Left cardiac atrium (tissue), 4 donors: ENCODE results near the gene YBEY. TPM values are rescaled to one million over a fixed set of nuclear protein-coding genes. Genes with fewer than 3 reads are reported as not detected.
A peak's percentile ranks its signal among the peaks of the same experiment; 100 is the strongest.

Source experiments
- ATAC-seq, 2 donors: fragments of 200-7000 bp; cut with Tn5 transposase; one replicate each; pipeline ENCODE4 v1.9.1; 2020; ENCODE audit warnings: mild to moderate bottlenecking in 2 of 2, moderate library complexity in 2 of 2
- DNase-seq: peaks from one replicate; pipeline ENCODE4 v3.0.0-alpha.2; 2020
- intact Hi-C, 2 donors: fragments of 100-400 bp; cut with DNase I; formaldehyde crosslinking; loops; one replicate each; pipeline versions ENCODE4 v1.14.1 to v1.15.1; 2022 to 2023
- total RNA-seq, 2 donors: library from RNA; stranded (reverse); fragmentation: NEBNext Ultra II Directional; extraction: Animal tissue kit (Norgen Biotek cat#: 25700); gene quantifications; one replicate each; pipeline ENCODE4 v1.2.1, GENCODE V29; 2021
- donor health status: DM: no; HTN: yes; CAD: no.
- donor health status: DM: no; HTN: yes; CAD: no; lungs with severe emphysema.
- donor health status: DM: yes; HTN: yes; CAD: no.
- donor health status: Dilated cardiomyopathy.

Gene YBEY
- total RNA-seq, 2 donors from 2014 or later = 15.5 to 17.5 TPM

- intact Hi-C loops = no loop called here
- DNase-seq (no peak), ATAC-seq (no peak)
These were observed 36.4 kb downstream of the YBEY start for GRCh38 chr21:46322351-46323226.

- intact Hi-C loops = no loop called here
- DNase-seq (peak; percentile 44), ATAC-seq (no peak)
These were observed 37.1 kb downstream of the YBEY start for GRCh38 chr21:46323227-46323709.

GRCh38 chr21:46323710-46324389, 37.7 kb downstream of the YBEY start, which contains the start of the genes C21orf58 and PCNT:
TSS of gene C21orf58 (minus strand) at chr21:46323870. CDS start at chr21:46322738, 1,132 bp downstream.
TSS of gene PCNT (plus strand) at chr21:46324156. CDS start at chr21:46324229, 73 bp downstream.
- DNase-seq (peak; percentile 99), ATAC-seq (peak; percentile 94 to 96)
- intact Hi-C loops = loop anchor here in 1 of 2 donors (2.0 kb wide), 1 partner anchor 37 kb away; the partner anchor contains the start of gene YBEY

- peak; percentile 88 for DNase-seq
- ATAC-seq = peak; percentile 93 to 94
- intact Hi-C loops = loop anchor here in 1 of 2 donors (2.0 kb wide), 1 partner anchor 38 kb away; the partner anchor contains the start of gene YBEY
These were observed 38.4 kb downstream of the YBEY start for GRCh38 chr21:46324390-46325072.

GRCh38 chr21:46325073-46325912, 39.2 kb downstream of the YBEY start:
- ATAC-seq (peak; percentile 9 to 43), DNase-seq (peak; percentile 38)
- intact Hi-C loops = loop anchor here in 1 of 2 donors (2.0 kb wide), 1 partner anchor 38 kb away; the partner anchor contains the start of gene YBEY

GRCh38 chr21:46326110-46326703, 40.1 kb downstream of the YBEY start:
- intact Hi-C loops = no loop called here
- no peak for ATAC-seq

GRCh38 chr21:46327711-46328110, 41.6 kb downstream of the YBEY start:
- ATAC-seq (no peak), DNase-seq (no peak)
- intact Hi-C loops = no loop called here

More at GRCh38 chr21:46326110-46326703, 40.1 kb downstream of the YBEY start:
- no peak for DNase-seq

- no peak for ATAC-seq
- intact Hi-C loops = no loop called here
- no peak for DNase-seq
These were observed 42.0 kb downstream of the YBEY start for GRCh38 chr21:46328151-46328550.

GRCh38 chr21:46329796-46330195, 43.7 kb downstream of the YBEY start:
- intact Hi-C loops = no loop called here
- DNase-seq (no peak), ATAC-seq (no peak)

- no peak for ATAC-seq
- intact Hi-C loops = no loop called here
- DNase-seq = no peak
These were observed 48.4 kb downstream of the YBEY start for GRCh38 chr21:46334351-46335140.

GRCh38 chr21:46336603-46337002, 50.5 kb downstream of the YBEY start:
- DNase-seq (no peak), ATAC-seq (no peak)
- intact Hi-C loops = no loop called here

GRCh38 chr21:46340998-46341397, 54.9 kb downstream of the YBEY start:
- DNase-seq = no peak
- intact Hi-C loops = no loop called here
- no peak for ATAC-seq

GRCh38 chr21:46344219-46344915, 58.2 kb downstream of the YBEY start:
- intact Hi-C loops = no loop called here
- no peak for ATAC-seq
- no peak for DNase-seq

GRCh38 chr21:46345861-46346260, 59.7 kb downstream of the YBEY start:
- intact Hi-C loops = no loop called here
- no peak for DNase-seq
- no peak for ATAC-seq

- intact Hi-C loops = no loop called here
- ATAC-seq (no peak), DNase-seq (no peak)
These were observed 60.4 kb downstream of the YBEY start for GRCh38 chr21:46346296-46347202.

GRCh38 chr21:46347203-46347550, 61.0 kb downstream of the YBEY start:
- DNase-seq (no peak), ATAC-seq (no peak)
- intact Hi-C loops = no loop called here
